ENCODE results near the gene CTXND2. TPM values are rescaled to one million over a fixed set of nuclear protein-coding genes. Genes with fewer than 3 reads are reported as not detected.

CTXND2 gene
- total and polyA plus RNA-seq, 2 of the 8 experiments (the other 6 are each of a cell fraction or from before 2014, with no cell fraction given): not detected

DNA sequence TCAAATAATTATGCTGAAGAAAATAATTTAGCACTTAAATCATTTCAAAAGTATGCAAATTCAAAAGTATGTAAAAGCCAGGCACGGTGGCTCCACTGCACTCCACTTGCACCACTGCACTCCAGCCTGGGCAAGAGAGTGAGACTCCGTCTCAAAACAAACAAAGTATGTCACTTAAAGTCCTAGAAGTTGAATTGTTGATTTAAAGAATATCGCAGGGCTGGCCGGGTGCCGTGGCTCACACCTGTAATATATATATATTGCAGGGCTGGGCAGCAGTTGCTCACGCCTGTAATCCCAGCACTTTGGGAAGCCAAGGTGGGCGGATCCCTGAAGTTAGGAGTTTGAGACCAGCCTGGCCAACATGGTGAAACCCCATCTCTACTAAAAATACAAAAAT lies 30.5 kb downstream of the CTXND2 start:
- POLR2A ChIA-PET (ENCODE audit: partially characterized antibody): interaction anchor here (0.7 kb wide), 1 partner anchor 27 kb away, joined by 3 read pairs; no protein-coding TSS in a partner anchor
- no peak overlapping the region for H2BK120ac ChIP-seq (replicated peaks; ENCODE audit: low read depth, low read length)
- no peak for TF ChIP-seq TEAD4 (IDR thresholded peaks at IDR 0.05; ENCODE audit: low read depth, low read length)

More for the DNA sequence above, 30.5 kb downstream of the CTXND2 start:
- H2BK20ac ChIP-seq (ENCODE audit: low read length): no peak overlapping the region
- FAIRE-seq (no peak), DNase-seq (ENCODE audit: low read depth in 1 of 2, low spot score in 2 of 2) (no peak)
- no peaks in the 10 kb centered on the region for H3K9me3 ChIP-seq (ENCODE audit: insufficient read depth in 2 of 2, low read depth in 1 of 2, low read length in 1 of 2)
- H4K20me1 ChIP-seq (replicated peaks in 1 of 2; ENCODE audit: control insufficient read depth in 1 of 2, insufficient read depth in 2 of 2, low read length in 2 of 2): no peaks in the 10 kb centered on the region
- H3K23ac ChIP-seq (ENCODE audit: insufficient read length): no peak overlapping the region
- CTCF ChIA-PET (ENCODE audit: partially characterized antibody): interaction anchor here (0.6 to 1.1 kb wide), 3 partner anchors 40 to 88 kb away, joined by 3 read pairs; no protein-coding TSS in a partner anchor
- no peaks in the 10 kb centered on the region for H3K23me2 ChIP-seq (ENCODE audit: low read depth, low read length)
- H3K79me1 ChIP-seq (ENCODE audit: low read depth, low read length): no peaks in the 10 kb centered on the region
- no peak overlapping the region for H2AK5ac ChIP-seq (ENCODE audit: low read depth, low read length)
- H2BK15ac ChIP-seq (ENCODE audit: low read length): no peak overlapping the region
- no peak overlapping the region for H4K5ac ChIP-seq (ENCODE audit: insufficient read length, low read depth, low read length)
- no peak overlapping the region for H2BK5ac ChIP-seq (ENCODE audit: low read depth, low read length)
- H3K4me2 ChIP-seq (ENCODE audit: insufficient read depth in 1 of 2, low read depth in 2 of 2, low read length in 2 of 2): no peak overlapping the region
- H3K9ac ChIP-seq (replicated peaks in 1 of 4; ENCODE audit: extremely low read depth in 1 of 4, low read depth in 3 of 4, low read length in 3 of 4): no peak overlapping the region
- no peak overlapping the region for H4K91ac ChIP-seq (replicated peaks; ENCODE audit: insufficient read length, low read length)
- H3K18ac ChIP-seq (ENCODE audit: extremely low read depth, low read length): no peak overlapping the region
- H3K14ac ChIP-seq (ENCODE audit: insufficient read length): no peak overlapping the region
- no peaks in the 10 kb centered on the region for H3K36me3 ChIP-seq (ENCODE audit: control insufficient read depth in 2 of 4, insufficient read depth in 4 of 4, low read length in 3 of 4)
- 0 out of 2 replicates have a peak overlapping the region, but pooled peaks have one; percentile 35 for H4K8ac ChIP-seq (ENCODE audit: extremely low read depth, insufficient read depth, low read length)
- peaks cover 0 to 2% (median under 1%) of the 10 kb centered on the region in 4 experiments; a peak in 4 of 7 replicates for H3K4me1 ChIP-seq (replicated peaks in 1 of 4; ENCODE audit: control insufficient read depth in 3 of 4, insufficient read depth in 4 of 4, low read length in 3 of 4)
- no peak overlapping the region for H3K4me3 ChIP-seq (ENCODE audit: extremely low read depth in 1 of 4, insufficient read depth in 2 of 4, low read depth in 3 of 4, low read length in 4 of 4)
- H3K79me2 ChIP-seq (ENCODE audit: control insufficient read depth in 1 of 2, insufficient read depth in 2 of 2, low read length in 2 of 2): no peaks in the 10 kb centered on the region
- WGBS, 2 experiments (ENCODE audit: extremely low coverage in 1 of 2, insufficient coverage in 1 of 2, insufficient read length in 1 of 2, insufficient replicate concordance in 2 of 2, low coverage in 1 of 2, low lambda C conversion rate in 2 of 2, missing lambda C conversion rate in 1 of 2): 92% methylated on average over 7 of the region's 7 CpGs; no CpG with 5 or more reads in 1 of the 2 experiments
- no peak overlapping the region for H2BK12ac ChIP-seq (ENCODE audit: low read depth, low read length)
- H2AFZ ChIP-seq (ENCODE audit: low read length): no peak overlapping the region
- H3K56ac ChIP-seq (replicated peaks; ENCODE audit: insufficient read length, low read depth, low read length): no peak overlapping the region
- no peak overlapping the region for H3K27ac ChIP-seq (ENCODE audit: low read depth, low read length)
- H3K4ac ChIP-seq (replicated peaks; ENCODE audit: insufficient read length, low read depth, low read length): no peak overlapping the region
- H3K27me3 ChIP-seq (replicated peaks in 1 of 4; ENCODE audit: control insufficient read depth in 3 of 4, extremely low read depth in 1 of 4, insufficient read depth in 3 of 4, low read length in 3 of 4): no peaks in the 10 kb centered on the region

Data from H1 (cell line).